Naive thymus-derived CD8-positive, alpha-beta T cell (primary cell): Measurements from ENCODE around the gene EEIG1. TPM values are rescaled to one million over a fixed set of nuclear protein-coding genes. Genes with fewer than 3 reads are reported as not detected.

Source experiments
- ATAC-seq, 2 donors: fragments of 150-1000 bp; cut with Tn5 transposase in 1 of 2; sonication (Bioruptor Pico), chemical (Tn5 transposase) in 1 of 2; 1 replicate in 1 of 2; 2 replicates in 1 of 2; pipeline ENCODE4 v1.10.0; 2021; ENCODE audit warnings: mild to moderate bottlenecking in 2 of 2, moderate library complexity in 2 of 2
- POLR2A ChIA-PET: fragments of 350-600 bp; sonication (Branson Sonifier 250); formaldehyde crosslinking; loops from one replicate; lab custom pipeline; 2021; ENCODE audit warnings: antibody characterized with exemption; lab: Charles Lee
- DNase-seq, 10 donors: peaks; one replicate each; pipeline versions ENCODE4 v3.0.0 to v3.0.0-alpha.2; 2020 to 2022
- H3K27ac Mint-ChIP-seq, 10 donors: one replicate each; pipeline ENCODE4 v1.8.0; 2020 to 2022; ENCODE audit warnings: mild to moderate bottlenecking in 10 of 10, mixed read lengths in 10 of 10, moderate library complexity in 4 of 10, inconsistent platforms in 1 of 10
- H3K27me3 Mint-ChIP-seq, 5 donors: one replicate each; pipeline ENCODE4 v1.8.0; 2021 to 2022; ENCODE audit warnings: mixed read lengths in 5 of 5
- H3K36me3 Mint-ChIP-seq, 3 donors: one replicate each; pipeline ENCODE4 v1.8.0; 2020 to 2022; ENCODE audit warnings: mixed read lengths in 3 of 3, mild to moderate bottlenecking in 2 of 3, inconsistent platforms in 1 of 3
- H3K4me1 Mint-ChIP-seq, 4 donors: one replicate each; pipeline ENCODE4 v1.8.0; 2021 to 2022; ENCODE audit warnings: mixed read lengths in 4 of 4
- H3K4me3 Mint-ChIP-seq, 10 donors: one replicate each; pipeline ENCODE4 v1.8.0; 2020 to 2022; ENCODE audit warnings: mild to moderate bottlenecking in 10 of 10, mixed read lengths in 10 of 10, moderate library complexity in 6 of 10, inconsistent platforms in 1 of 10
- H3K9me3 Mint-ChIP-seq, 9 donors: one replicate each; pipeline ENCODE4 v1.8.0; 2020 to 2022; ENCODE audit warnings: mixed read lengths in 9 of 9, mild to moderate bottlenecking in 3 of 9, inconsistent platforms in 1 of 9, moderate library complexity in 1 of 9
- polyA plus RNA-seq, 3 donors: library from polyadenylated mRNA; unstranded; fragments of 300-500 nt; fragmentation: Illumina TruSeq; gene quantifications; one replicate each; pipeline ENCODE4 v1.2.3, GENCODE V29; 2021
- total RNA-seq, 8 experiments: library from RNA in 2 of 8; stranded (reverse) in 2 of 8; gene quantifications; one replicate each; pipeline ENCODE4 v1.2.3 and lab custom pipeline; 2021 to 2026

The EEIG1 gene
- total and polyA plus RNA-seq, 5 experiments from 2014 or later: 134 to 631 (median 318) TPM

DNA sequence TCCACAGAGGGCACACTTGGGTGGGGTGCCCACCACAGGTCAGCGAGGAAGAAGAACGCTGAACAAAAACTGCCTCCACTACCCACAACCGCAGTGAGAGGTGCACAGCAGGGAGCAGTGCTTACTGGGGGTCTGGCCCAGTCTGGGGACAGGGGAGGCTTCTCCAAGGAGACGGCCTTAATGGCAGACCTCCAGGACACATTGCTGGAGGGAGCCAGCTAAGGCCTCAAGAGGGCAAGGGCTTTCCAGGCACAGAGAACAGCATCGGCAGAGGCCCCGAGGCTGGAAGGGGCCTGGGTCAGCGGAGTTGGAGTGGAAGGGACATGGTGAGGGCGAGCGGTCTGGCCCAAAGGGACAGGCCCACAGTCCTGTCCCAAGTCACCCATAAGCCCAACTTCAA is 34.8 kb downstream of the EEIG1 start:
- DNase-seq (no peak), ATAC-seq (no peak)
- H3K4me3 Mint-ChIP-seq: no peak overlapping the region
- POLR2A ChIA-PET: interaction anchor here (1.2 to 67.4 kb wide), 4 partner anchors 9 to 121 kb away, joined by 3 to 2190 read pairs (median 370); partner anchors contain the start of genes DPM2, EEIG1 and NAIF1
- H3K36me3 Mint-ChIP-seq: peaks cover 0 to 91% (median 17%) of the 10 kb centered on the region in 3 donors
- H3K27ac Mint-ChIP-seq: peak overlapping the region in 8 of 10 donors; percentile 35 to 97 (median 72)
- H3K27me3 Mint-ChIP-seq: no peaks in the 10 kb centered on the region
- H3K9me3 Mint-ChIP-seq: no peaks in the 10 kb centered on the region
- peaks cover 28 to 83% (median 61%) of the 10 kb centered on the region in 4 donors for H3K4me1 Mint-ChIP-seq

DNA sequence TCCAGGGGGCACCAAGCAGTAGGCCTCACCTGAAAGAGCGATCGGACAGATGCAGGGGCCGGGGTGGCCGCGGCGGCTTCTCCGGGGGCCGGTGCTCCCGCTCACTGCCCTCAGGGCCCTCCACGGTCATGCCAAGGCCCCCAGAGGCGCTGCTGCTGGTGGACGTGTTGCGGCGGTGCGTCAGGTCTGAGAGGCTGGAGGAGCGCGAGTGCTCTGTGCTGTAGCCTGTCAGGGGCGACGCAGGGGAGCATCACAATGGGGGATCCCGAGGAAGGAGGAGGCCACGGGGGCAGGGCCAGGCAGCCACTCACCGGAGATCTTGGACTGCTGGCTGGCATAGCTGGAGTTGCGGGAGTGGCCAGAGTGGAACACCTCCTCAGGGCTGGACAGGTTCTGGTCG is 35.5 kb downstream of the EEIG1 start:
- peaks cover 23 to 76% (median 57%) of the 10 kb centered on the region in 4 donors for H3K4me1 Mint-ChIP-seq
- DNase-seq (no peak), ATAC-seq (no peak)
- H3K4me3 Mint-ChIP-seq: peak overlapping the region in 1 of 10 donors; percentile 10
- H3K27me3 Mint-ChIP-seq: no peaks in the 10 kb centered on the region
- peak overlapping the region in 7 of 10 donors; percentile 60 to 97 (median 76) for H3K27ac Mint-ChIP-seq
- POLR2A ChIA-PET: interaction anchor here (1.2 to 67.4 kb wide), 4 partner anchors 8 to 122 kb away, joined by 3 to 2190 read pairs (median 370); partner anchors contain the start of genes DPM2, EEIG1 and NAIF1
- peaks cover 0 to 92% (median 16%) of the 10 kb centered on the region in 3 donors for H3K36me3 Mint-ChIP-seq
- no peaks in the 10 kb centered on the region for H3K9me3 Mint-ChIP-seq

DNA sequence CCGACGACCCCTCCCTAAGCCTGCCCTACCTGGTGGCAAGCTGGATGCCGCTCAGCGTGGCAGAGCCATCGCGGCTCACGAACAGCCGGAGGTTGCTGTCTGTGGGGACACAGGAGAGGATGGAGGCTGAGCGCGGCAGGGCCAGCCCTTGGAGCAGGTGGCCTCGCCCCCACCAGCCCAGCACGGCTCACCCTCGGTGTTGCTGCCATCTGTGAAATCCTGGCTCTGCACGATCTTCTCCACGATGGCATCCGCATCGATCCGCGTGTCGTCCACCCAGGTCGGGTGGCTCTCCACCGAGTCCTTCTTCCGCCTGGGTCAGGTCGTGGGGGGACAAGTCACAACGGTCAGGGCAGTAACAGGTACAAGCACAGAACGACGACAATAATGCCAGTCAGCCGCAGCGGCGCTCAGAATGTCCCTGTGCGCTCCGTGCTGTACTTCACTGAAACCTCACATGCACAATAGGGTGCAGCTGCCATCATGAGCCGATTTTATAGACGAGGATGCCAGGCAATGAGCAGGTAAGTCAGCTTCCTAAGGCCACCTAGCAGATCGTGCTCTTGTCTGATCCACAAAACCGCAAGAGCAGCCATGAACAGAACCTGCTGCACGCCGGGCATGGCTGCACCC is 36.1 kb downstream of the EEIG1 start:
- no peaks in the 10 kb centered on the region for H3K27me3 Mint-ChIP-seq
- peaks cover 0 to 91% (median 13%) of the 10 kb centered on the region in 3 donors for H3K36me3 Mint-ChIP-seq
- no peak for DNase-seq
- H3K4me3 Mint-ChIP-seq: peak overlapping the region in 1 of 10 donors; percentile 21
- ATAC-seq: no peak
- POLR2A ChIA-PET: interaction anchor here (0.5 to 67.4 kb wide), 6 partner anchors 8 to 126 kb away, joined by 3 to 2190 read pairs (median 8); partner anchors contain the start of genes DPM2 and EEIG1
- H3K4me1 Mint-ChIP-seq: peaks cover 19 to 70% (median 52%) of the 10 kb centered on the region in 4 donors
- peak overlapping the region in 9 of 10 donors; percentile 9 to 93 (median 66) for H3K27ac Mint-ChIP-seq
- no peaks in the 10 kb centered on the region for H3K9me3 Mint-ChIP-seq

DNA sequence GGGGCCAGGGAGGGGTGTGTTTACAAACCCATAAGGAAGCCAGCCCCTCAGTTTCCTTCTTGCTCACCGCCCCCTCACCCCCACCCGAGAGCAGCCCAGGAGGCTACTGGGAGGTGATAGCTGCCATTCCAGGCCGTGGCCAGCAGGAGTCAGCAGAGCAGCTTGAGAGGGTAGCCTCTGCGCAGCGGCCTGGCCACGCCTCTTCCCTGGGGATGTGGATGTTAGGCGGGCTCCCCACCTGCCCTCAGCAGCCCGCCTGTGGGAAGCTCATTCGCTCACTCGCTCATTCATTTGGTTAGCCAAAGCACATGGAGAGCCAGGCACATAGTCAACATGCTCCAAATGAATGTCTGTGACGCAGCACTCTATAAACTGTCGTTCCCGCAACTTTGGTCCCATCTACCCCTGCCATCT is 37.1 kb downstream of the EEIG1 start:
- H3K4me1 Mint-ChIP-seq: peaks cover 18 to 65% (median 47%) of the 10 kb centered on the region in 4 donors

DNA sequence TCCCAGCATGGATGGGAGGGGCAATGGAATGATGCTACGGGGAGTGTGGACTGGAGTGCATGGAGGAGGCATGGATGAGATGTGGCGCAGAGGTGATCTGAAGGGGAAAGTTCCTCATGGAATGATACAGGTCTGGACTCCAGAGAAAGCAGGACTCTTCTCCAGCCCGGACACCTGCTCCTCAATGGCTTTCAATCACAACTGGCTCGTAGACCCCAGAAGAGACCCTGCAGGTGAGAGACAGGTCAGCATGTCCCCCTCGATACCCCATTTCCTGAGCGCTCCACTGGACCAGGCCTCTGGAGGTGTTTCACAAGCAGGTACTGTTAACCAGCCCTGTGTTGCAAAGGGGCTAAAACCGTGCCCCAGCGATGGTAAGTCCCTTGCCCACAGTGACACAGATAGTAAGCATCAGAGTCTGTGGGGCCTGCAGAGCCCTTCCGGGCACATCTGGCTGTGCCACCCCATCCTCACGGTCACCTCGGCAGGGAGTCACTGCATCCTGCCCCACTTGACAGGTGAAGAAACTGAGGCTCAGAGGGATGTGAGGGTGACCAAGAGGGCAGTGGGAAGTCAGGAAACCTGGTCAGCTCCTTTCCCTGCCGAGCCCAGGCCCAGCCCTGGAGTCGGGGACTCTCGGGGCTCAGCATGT is 37.7 kb downstream of the EEIG1 start:
- peak overlapping the region in 7 of 10 donors; percentile 7 to 76 (median 36) for H3K4me3 Mint-ChIP-seq
- H3K36me3 Mint-ChIP-seq: peaks cover 0 to 82% (median 13%) of the 10 kb centered on the region in 3 donors
- peaks cover 16 to 59% (median 47%) of the 10 kb centered on the region in 4 donors for H3K4me1 Mint-ChIP-seq
- DNase-seq: no peak
- no peaks in the 10 kb centered on the region for H3K9me3 Mint-ChIP-seq
- POLR2A ChIA-PET: interaction anchor here (0.7 to 67.4 kb wide), 9 partner anchors 10 to 144 kb away, joined by 3 to 2190 read pairs (median 5); partner anchors contain the start of genes EEIG1, NAIF1 and PIP5KL1
- H3K27me3 Mint-ChIP-seq: no peaks in the 10 kb centered on the region
- peak; percentile 3 for ATAC-seq
- peak overlapping the region; percentile 47 to 96 (median 91) for H3K27ac Mint-ChIP-seq

More for the DNA sequence above, 37.1 kb downstream of the EEIG1 start:
- ATAC-seq (peak; percentile 73 to 81), DNase-seq (peak; percentile 61 to 89 (median 74))
- POLR2A ChIA-PET: interaction anchor here (1.0 to 67.4 kb wide), 6 partner anchors 11 to 144 kb away, joined by 3 to 2190 read pairs (median 8); partner anchors contain the start of gene EEIG1
- H3K36me3 Mint-ChIP-seq: peaks cover 0 to 88% (median 13%) of the 10 kb centered on the region in 3 donors
- H3K27me3 Mint-ChIP-seq: no peaks in the 10 kb centered on the region
- peak overlapping the region; percentile 47 to 96 (median 92) for H3K27ac Mint-ChIP-seq
- H3K9me3 Mint-ChIP-seq: no peaks in the 10 kb centered on the region
- H3K4me3 Mint-ChIP-seq: peak overlapping the region in 7 of 10 donors; percentile 3 to 63 (median 26)

DNA sequence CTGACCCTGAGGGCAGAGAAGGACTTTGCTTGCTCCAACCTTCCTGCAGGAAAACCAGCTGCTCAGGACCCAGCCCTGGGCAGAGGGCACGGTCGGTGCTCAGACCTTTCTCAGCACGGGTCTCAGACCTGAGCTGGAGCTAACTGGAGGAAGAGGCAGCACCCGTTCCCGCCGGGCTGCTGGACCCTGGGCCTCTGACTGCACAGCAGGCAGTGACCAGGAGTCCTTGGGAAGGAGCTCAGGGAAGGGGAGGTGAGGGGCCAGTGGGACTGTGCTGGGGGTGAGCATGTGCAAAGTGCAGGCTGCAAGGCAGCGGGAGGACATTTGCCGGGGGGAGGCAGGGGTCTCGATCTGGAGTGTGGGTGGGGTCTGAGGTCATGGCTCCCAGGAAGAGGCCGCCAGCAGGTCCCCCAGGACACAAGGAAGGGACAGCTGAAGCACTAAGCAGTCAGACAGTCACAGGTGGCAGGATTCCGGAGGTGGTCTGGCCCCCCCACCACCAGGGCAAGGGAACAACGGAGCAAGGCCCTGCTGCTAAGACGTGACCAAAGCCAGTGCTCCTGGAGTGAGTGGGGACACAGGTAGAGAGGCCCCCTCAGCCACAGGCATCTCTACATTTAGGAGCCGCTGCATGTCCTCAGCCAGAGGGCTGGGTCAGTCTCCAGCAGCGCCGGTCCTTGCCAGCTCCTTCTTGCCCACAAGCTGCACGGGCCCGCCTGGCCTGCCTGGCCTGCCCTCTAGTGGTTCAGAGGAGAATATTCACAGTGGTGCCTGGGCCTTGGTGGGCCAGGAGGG is 38.4 kb downstream of the EEIG1 start:
- peak overlapping the region; percentile 47 to 95 (median 86) for H3K27ac Mint-ChIP-seq
- ATAC-seq: peak; percentile 35 to 38
- H3K4me3 Mint-ChIP-seq: peak overlapping the region in 6 of 10 donors; percentile 17 to 76 (median 40)
- peaks cover 0 to 76% (median 11%) of the 10 kb centered on the region in 3 donors for H3K36me3 Mint-ChIP-seq
- peaks cover 0 to 3% (median 0%) of the 10 kb centered on the region in 5 donors for H3K27me3 Mint-ChIP-seq
- POLR2A ChIA-PET: interaction anchor here (0.7 to 67.4 kb wide), 8 partner anchors 9 to 163 kb away, joined by 3 to 2190 read pairs (median 8); partner anchors contain the start of genes EEIG1, NAIF1 and PIP5KL1
- peak in 7 of 10 donors; percentile 33 to 65 (median 50) for DNase-seq
- peaks cover 14 to 58% (median 47%) of the 10 kb centered on the region in 4 donors for H3K4me1 Mint-ChIP-seq
- H3K9me3 Mint-ChIP-seq: peaks cover 0 to 2% (median 0%) of the 10 kb centered on the region in 9 donors

DNA sequence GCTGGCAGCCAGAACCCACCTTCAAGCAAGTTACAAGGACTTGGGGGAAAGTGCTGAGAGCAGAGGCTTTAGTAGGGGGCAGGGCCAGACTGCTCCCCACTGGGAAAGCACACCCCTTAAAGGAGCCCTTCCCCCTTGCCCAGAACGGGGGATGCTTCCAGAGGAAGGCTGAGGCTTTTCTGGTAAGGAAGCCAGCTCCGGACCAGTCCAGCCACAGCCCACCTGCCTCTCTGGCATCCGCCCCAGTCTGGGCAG is 38.9 kb downstream of the EEIG1 start:
- Mint-ChIP-seq H3K27ac (peak overlapping the region in 6 of 10 donors; percentile 32 to 95 (median 80)), H3K36me3 (peaks cover 0 to 71% (median 8%) of the 10 kb centered on the region in 3 donors), H3K4me1 (peaks cover 19 to 62% (median 49%) of the 10 kb centered on the region in 4 donors), H3K4me3 (peak overlapping the region in 1 of 10 donors; percentile 15), H3K9me3 (peaks cover 0 to 5% (median 0%) of the 10 kb centered on the region in 9 donors), H3K27me3 (peaks cover 0 to 3% (median 0%) of the 10 kb centered on the region in 5 donors)
- DNase-seq: no peak
- POLR2A ChIA-PET: interaction anchor here (0.9 to 67.4 kb wide), 6 partner anchors 9 to 163 kb away, joined by 5 to 2190 read pairs (median 10); partner anchors contain the start of genes EEIG1, NAIF1 and PIP5KL1
- ATAC-seq: no peak

DNA sequence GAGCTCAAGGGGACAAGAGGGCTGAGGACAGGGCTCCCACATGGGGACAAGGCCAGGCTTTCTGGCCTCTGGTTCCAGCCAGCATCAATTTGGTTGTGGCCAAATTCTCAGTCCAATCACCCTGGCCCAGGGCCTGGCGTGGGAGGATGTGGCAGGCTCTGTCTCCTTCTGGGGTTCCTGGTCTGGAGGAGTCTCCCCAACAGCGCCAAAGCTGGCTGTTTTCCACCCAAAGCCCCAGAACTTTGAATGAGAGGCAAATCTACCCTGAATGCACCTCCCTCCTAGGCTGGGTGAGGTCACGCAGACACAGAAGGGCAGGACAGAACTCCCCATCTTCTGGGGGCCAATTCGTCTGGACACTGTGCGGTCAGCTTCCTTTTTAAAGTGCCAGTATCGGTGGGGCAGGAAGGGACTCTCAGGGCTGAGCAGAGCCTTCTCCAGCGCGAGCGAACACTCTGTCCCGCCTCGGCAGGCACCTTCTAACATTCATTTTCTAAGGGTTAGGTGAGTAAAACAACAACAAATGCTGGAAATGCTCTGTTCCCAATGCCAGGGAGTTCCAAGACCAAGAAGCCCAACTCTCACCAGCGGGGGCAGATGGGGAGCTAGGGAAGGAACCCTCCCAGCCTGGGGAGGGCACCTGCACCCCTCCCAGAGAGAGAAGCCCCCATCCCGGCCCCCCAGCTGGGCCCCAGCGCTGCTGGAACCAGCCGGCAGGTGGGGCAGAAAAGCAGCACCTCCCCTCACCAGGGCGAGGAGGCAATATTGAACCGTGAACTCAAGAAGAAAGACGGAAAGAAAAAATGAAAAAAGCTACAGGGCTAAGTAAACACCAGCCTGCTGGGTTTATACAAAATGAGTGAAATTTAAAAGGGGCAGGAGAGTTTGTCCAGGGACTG is 39.5 kb downstream of the EEIG1 start:
- peaks cover 24 to 63% (median 53%) of the 10 kb centered on the region in 4 donors for H3K4me1 Mint-ChIP-seq
- ATAC-seq: no peak
- peaks cover 0 to 3% (median 0%) of the 10 kb centered on the region in 5 donors for H3K27me3 Mint-ChIP-seq
- peaks cover 0 to 65% (median 8%) of the 10 kb centered on the region in 3 donors for H3K36me3 Mint-ChIP-seq
- H3K27ac Mint-ChIP-seq: peak overlapping the region in 9 of 10 donors; percentile 40 to 95 (median 78)
- peaks cover 0 to 5% (median 0%) of the 10 kb centered on the region in 9 donors for H3K9me3 Mint-ChIP-seq
- POLR2A ChIA-PET: interaction anchor here (0.6 to 67.4 kb wide), 7 partner anchors 8 to 164 kb away, joined by 3 to 2190 read pairs (median 8); partner anchors contain the start of genes EEIG1, NAIF1 and PIP5KL1
- no peak for DNase-seq
- H3K4me3 Mint-ChIP-seq: peak overlapping the region in 1 of 10 donors; percentile 15

DNA sequence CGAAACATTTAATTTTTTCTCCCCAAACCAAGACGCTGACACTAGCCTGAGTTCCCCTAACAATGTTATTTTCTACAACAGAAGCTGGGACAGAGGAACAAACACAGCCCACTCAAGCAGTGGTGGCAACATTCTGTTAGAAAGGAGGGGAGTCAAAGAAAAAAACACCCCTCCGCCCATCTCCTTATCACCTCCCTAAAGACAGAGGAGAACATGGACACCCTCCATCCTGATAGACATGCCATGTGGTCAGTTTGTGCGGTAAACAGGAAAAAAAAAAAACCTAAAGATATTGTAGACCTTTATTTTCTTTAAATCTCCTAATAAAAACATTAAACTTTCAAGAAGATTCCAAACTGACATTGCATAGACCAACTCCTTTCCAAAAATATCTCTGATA is 40.2 kb downstream of the EEIG1 start:
- ATAC-seq (no peak), DNase-seq (no peak)
- Mint-ChIP-seq H3K4me1 (peaks cover 30 to 64% (median 58%) of the 10 kb centered on the region in 4 donors), H3K27ac (peak overlapping the region in 9 of 10 donors; percentile 36 to 84 (median 61)), H3K4me3 (peak overlapping the region in 1 of 10 donors; percentile 10), H3K27me3 (peaks cover 0 to 3% (median 0%) of the 10 kb centered on the region in 5 donors), H3K36me3 (peaks cover 0 to 58% (median 8%) of the 10 kb centered on the region in 3 donors), H3K9me3 (peaks cover 0 to 5% (median 0%) of the 10 kb centered on the region in 9 donors)
- POLR2A ChIA-PET: interaction anchor here (0.6 to 67.4 kb wide), 5 partner anchors 11 to 126 kb away, joined by 3 to 2190 read pairs (median 8); partner anchors contain the start of genes EEIG1, NAIF1 and PIP5KL1

DNA sequence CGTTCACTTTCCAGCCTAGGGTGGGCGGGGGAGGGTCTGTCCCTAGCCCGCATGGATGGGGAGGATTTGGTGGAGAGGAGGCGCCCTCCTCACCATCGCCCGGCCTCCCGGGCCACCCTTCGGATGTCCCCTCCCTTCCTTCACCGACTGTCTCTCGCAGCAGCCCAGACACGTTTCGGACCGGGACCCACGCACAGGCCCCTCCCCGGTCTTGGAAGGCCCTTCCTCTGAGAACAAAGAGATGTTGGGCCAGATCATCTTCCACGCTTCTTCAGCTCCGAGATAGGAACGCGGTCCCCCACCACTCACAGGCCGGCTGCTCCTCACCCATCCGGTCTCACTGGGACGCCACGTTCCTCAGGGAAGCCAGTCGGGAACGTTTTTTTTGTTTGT is 42.5 kb downstream of the EEIG1 start:
- Mint-ChIP-seq H3K27ac (peak overlapping the region in 9 of 10 donors; percentile 75 to 97 (median 87)), H3K4me3 (peak overlapping the region in 9 of 10 donors; percentile 31 to 84 (median 63)), H3K4me1 (peaks cover 31 to 61% (median 57%) of the 10 kb centered on the region in 4 donors), H3K27me3 (peaks cover 0 to 3% (median 0%) of the 10 kb centered on the region in 5 donors), H3K36me3 (peaks cover 0 to 37% (median 2%) of the 10 kb centered on the region in 3 donors), H3K9me3 (peaks cover 0 to 5% (median 0%) of the 10 kb centered on the region in 9 donors)
- ATAC-seq (no peak), DNase-seq (no peak)
- POLR2A ChIA-PET: interaction anchor here (0.6 to 67.4 kb wide), 5 partner anchors 9 to 137 kb away, joined by 3 to 2190 read pairs (median 17); partner anchors contain the start of genes EEIG1, PIP5KL1 and ST6GALNAC4
